ENCODE data around the gene LCE1A.

The LCE1A gene

GRCh38 chr1:152827173-152827572, at the start of gene LCE1A:
Gene LCE1A, plus strand, starts transcription at chr1:152827473. Its CDS starts 0 bp downstream, at chr1:152827473.
- DNase-seq: no peak

- DNase-seq: no peak
Measured at GRCh38 chr1:152777510-152778137, 49.6 kb upstream of the LCE1A start.

- DNase-seq: no peak
Measured at GRCh38 chr1:152783095-152783494, 44.2 kb upstream of the LCE1A start.

- DNase-seq: no peak
Measured at GRCh38 chr1:152786077-152786476, 41.2 kb upstream of the LCE1A start, which contains the start of gene LCE1E. Gene LCE1E, plus strand, starts transcription at chr1:152786257. Its CDS starts 1,043 bp downstream, at chr1:152787300.

GRCh38 chr1:152795686-152796085, 31.6 kb upstream of the LCE1A start:
- DNase-seq: no peak

- no peak for DNase-seq
Measured at GRCh38 chr1:152796421-152796820, 30.9 kb upstream of the LCE1A start, which contains the start of gene LCE1D. Gene LCE1D, plus strand, starts transcription at chr1:152796721. Its CDS starts 1,074 bp downstream, at chr1:152797795.

- no peak for DNase-seq
Measured at GRCh38 chr1:152801333-152801732, 25.9 kb upstream of the LCE1A start.

- DNase-seq: no peak
Measured at GRCh38 chr1:152806576-152806975, 20.7 kb upstream of the LCE1A start, which contains the start of gene LCE1C. Gene LCE1C, minus strand, starts transcription at chr1:152806651. Its CDS starts 1,173 bp downstream, at chr1:152805478.

- no peak for DNase-seq
Measured at GRCh38 chr1:152811050-152811449, 16.2 kb upstream of the LCE1A start.

- no peak for DNase-seq
Measured at GRCh38 chr1:152811671-152812070, 15.6 kb upstream of the LCE1A start, which contains the start of gene LCE1B. Gene LCE1B, plus strand, starts transcription at chr1:152811971. Its CDS starts 476 bp downstream, at chr1:152812447.

GRCh38 chr1:152817309-152817708, 10.0 kb upstream of the LCE1A start:
- DNase-seq: no peak

- DNase-seq: no peak
Measured at GRCh38 chr1:152823294-152823693, 4.0 kb upstream of the LCE1A start.

GRCh38 chr1:152824964-152825363, 2.3 kb upstream of the LCE1A start:
- no peak for DNase-seq

GRCh38 chr1:152836870-152837269, 9.6 kb downstream of the LCE1A start:
- DNase-seq: no peak

GRCh38 chr1:152842556-152842955, 15.3 kb downstream of the LCE1A start, which contains the start of gene LCE6A:
Gene LCE6A, plus strand, starts transcription at chr1:152842856. Its CDS starts 665 bp downstream, at chr1:152843521.
- no peak for DNase-seq

GRCh38 chr1:152855661-152856060, 28.4 kb downstream of the LCE1A start:
- DNase-seq: no peak

- no peak for DNase-seq
Measured at GRCh38 chr1:152858062-152858461, 30.8 kb downstream of the LCE1A start.

GRCh38 chr1:152859696-152860095, 32.4 kb downstream of the LCE1A start, which contains the start of gene LCE7A:
Gene LCE7A, plus strand, starts transcription at chr1:152859996. Its CDS starts 702 bp downstream, at chr1:152860698.
- DNase-seq: no peak

- DNase-seq: no peak
Measured at GRCh38 chr1:152860129-152860528, 32.9 kb downstream of the LCE1A start.

- no peak for DNase-seq
Measured at GRCh38 chr1:152861374-152861773, 34.1 kb downstream of the LCE1A start.

- no peak for DNase-seq
Measured at GRCh38 chr1:152864443-152864842, 37.2 kb downstream of the LCE1A start.

GRCh38 chr1:152866321-152866720, 39.0 kb downstream of the LCE1A start:
- DNase-seq: no peak

- DNase-seq: peak; percentile 59 to 88
Measured at GRCh38 chr1:152869808-152870419, 42.6 kb downstream of the LCE1A start.

Measured in NCI-H187 (cell line).